Measurements from ENCODE around the gene SMIM23. TPM values are rescaled to one million over a fixed set of nuclear protein-coding genes. Genes with fewer than 3 reads are reported as not detected.

Gene SMIM23
- total RNA-seq, 1 experiment from 2014 or later: not detected

DNA sequence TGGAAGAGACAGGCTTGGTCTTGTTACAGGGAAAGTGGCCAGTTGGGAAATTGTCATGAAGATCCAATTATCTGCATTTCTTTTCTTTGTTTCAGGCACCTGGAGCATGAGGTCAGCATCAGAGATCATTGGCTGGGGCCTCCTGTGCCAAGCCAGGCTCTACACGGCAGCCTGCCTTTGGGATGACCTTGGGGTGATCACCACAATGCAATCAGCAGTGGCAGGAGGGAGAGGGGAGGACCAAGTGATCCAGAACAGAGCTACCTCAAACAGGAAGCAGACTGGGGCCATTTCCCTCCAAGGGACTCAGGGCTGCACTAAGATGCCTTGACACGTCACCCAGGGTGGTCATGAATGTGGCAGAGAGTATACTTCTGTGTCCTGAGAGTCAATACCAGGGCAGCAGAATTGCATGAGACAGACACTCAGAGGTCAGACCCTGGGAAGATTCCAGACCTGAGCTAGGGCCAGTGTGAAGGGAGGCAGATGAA is 8.9 kb downstream of the SMIM23 start:
- CTCF ChIA-PET: no interaction called here
- H3K27ac ChIP-seq (ENCODE audit: low read length): no peak overlapping the region
- ATAC-seq (no peak), DNase-seq (no peak)
- H3K4me1 ChIP-seq (ENCODE audit: insufficient read depth, low read length): no peaks in the 10 kb centered on the region
- no peaks in the 10 kb centered on the region for H3K9me3 ChIP-seq (ENCODE audit: low read length)
- H3F3A ChIP-seq (ENCODE audit: low read length, unreplicated experiment): no peaks in the 10 kb centered on the region
- no peaks in the 10 kb centered on the region for H3K79me2 ChIP-seq (ENCODE audit: low read length)
- H2AFZ ChIP-seq (ENCODE audit: low read length): no peak overlapping the region
- POLR2A ChIA-PET (ENCODE audit: unreplicated experiment): no interaction called here
- peaks cover 30% of the 10 kb centered on the region for H3K27me3 ChIP-seq (ENCODE audit: low read length)
- H3K36me3 ChIP-seq (ENCODE audit: low read depth, low read length): no peaks in the 10 kb centered on the region
- no peak overlapping the region for H3K4me2 ChIP-seq (ENCODE audit: low read length)
- no peaks in the 10 kb centered on the region for H3K9me2 ChIP-seq (replicated peaks; ENCODE audit: low read length)
- no peak for TF ChIP-seq EZH2 (IDR thresholded peaks at IDR 0.05; ENCODE audit: low read length, unreplicated experiment)
- TF ChIP-seq, protein P1, sequence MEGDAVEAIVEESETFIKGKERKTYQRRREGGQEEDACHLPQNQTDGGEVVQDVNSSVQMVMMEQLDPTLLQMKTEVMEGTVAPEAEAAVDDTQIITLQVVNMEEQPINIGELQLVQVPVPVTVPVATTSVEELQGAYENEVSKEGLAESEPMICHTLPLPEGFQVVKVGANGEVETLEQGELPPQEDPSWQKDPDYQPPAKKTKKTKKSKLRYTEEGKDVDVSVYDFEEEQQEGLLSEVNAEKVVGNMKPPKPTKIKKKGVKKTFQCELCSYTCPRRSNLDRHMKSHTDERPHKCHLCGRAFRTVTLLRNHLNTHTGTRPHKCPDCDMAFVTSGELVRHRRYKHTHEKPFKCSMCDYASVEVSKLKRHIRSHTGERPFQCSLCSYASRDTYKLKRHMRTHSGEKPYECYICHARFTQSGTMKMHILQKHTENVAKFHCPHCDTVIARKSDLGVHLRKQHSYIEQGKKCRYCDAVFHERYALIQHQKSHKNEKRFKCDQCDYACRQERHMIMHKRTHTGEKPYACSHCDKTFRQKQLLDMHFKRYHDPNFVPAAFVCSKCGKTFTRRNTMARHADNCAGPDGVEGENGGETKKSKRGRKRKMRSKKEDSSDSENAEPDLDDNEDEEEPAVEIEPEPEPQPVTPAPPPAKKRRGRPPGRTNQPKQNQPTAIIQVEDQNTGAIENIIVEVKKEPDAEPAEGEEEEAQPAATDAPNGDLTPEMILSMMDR (conservative IDR thresholded peaks at IDR 0.05; ENCODE audit: low read depth, low read length): no peak
- TF ChIP-seq EZH2phosphoT487 (IDR thresholded peaks at IDR 0.05; ENCODE audit: borderline replicate concordance, low read length): no peak
- H3K9ac ChIP-seq (ENCODE audit: low read length): no peak overlapping the region
- intact Hi-C loops (cut with micrococcal nuclease): no loop called here
- H3K4me3 ChIP-seq (ENCODE audit: low read length): no peak overlapping the region
- no TSS peak for BruUV-seq (replicated peaks)
- no peaks in the 10 kb centered on the region for H4K20me1 ChIP-seq (ENCODE audit: low read length)

- TF ChIP-seq, protein P1 (conservative IDR thresholded peaks at IDR 0.05; ENCODE audit: low read depth, low read length): no peak
- TF ChIP-seq EZH2phosphoT487 (IDR thresholded peaks at IDR 0.05; ENCODE audit: borderline replicate concordance, low read length): no peak
- TF ChIP-seq EZH2 (IDR thresholded peaks at IDR 0.05; ENCODE audit: low read length, unreplicated experiment): no peak
- ATAC-seq: no peak
- Histone ChIP-seq H3K4me1 (ENCODE audit: insufficient read depth, low read length) (no peaks in the 10 kb centered on the region), H3K36me3 (ENCODE audit: low read depth, low read length) (no peaks in the 10 kb centered on the region), H3K4me2 (ENCODE audit: low read length) (no peak overlapping the region), H3K79me2 (ENCODE audit: low read length) (no peaks in the 10 kb centered on the region), H3K27me3 (ENCODE audit: low read length) (peaks cover 27% of the 10 kb centered on the region), H3K9me3 (ENCODE audit: low read length) (no peaks in the 10 kb centered on the region), H3K4me3 (ENCODE audit: low read length) (no peak overlapping the region), H3F3A (ENCODE audit: low read length, unreplicated experiment) (no peaks in the 10 kb centered on the region), H4K20me1 (ENCODE audit: low read length) (no peaks in the 10 kb centered on the region), H2AFZ (ENCODE audit: low read length) (no peak overlapping the region), H3K9ac (ENCODE audit: low read length) (no peak overlapping the region), H3K9me2 (replicated peaks; ENCODE audit: low read length) (no peaks in the 10 kb centered on the region), H3K27ac (ENCODE audit: low read length) (no peak overlapping the region)
- CTCF ChIA-PET: no interaction called here
- DNase-seq: no peak
- intact Hi-C loops (cut with micrococcal nuclease): no loop called here
- no TSS peak for BruUV-seq (replicated peaks)
- POLR2A ChIA-PET (ENCODE audit: unreplicated experiment): no interaction called here
Measured at GRCh38 chr5:171795381-171795780, 9.8 kb downstream of the SMIM23 start.

GRCh38 chr5:171796436-171796835 is 10.8 kb downstream of the SMIM23 start:
- Histone ChIP-seq H3K9ac (ENCODE audit: low read length) (no peak overlapping the region), H3K79me2 (ENCODE audit: low read length) (no peaks in the 10 kb centered on the region), H3K4me1 (ENCODE audit: insufficient read depth, low read length) (no peaks in the 10 kb centered on the region), H3K9me3 (ENCODE audit: low read length) (no peaks in the 10 kb centered on the region), H3K27ac (ENCODE audit: low read length) (no peak overlapping the region), H3K9me2 (replicated peaks; ENCODE audit: low read length) (no peaks in the 10 kb centered on the region), H2AFZ (ENCODE audit: low read length) (no peak overlapping the region), H3F3A (ENCODE audit: low read length, unreplicated experiment) (no peaks in the 10 kb centered on the region), H3K4me2 (ENCODE audit: low read length) (no peak overlapping the region), H4K20me1 (ENCODE audit: low read length) (no peaks in the 10 kb centered on the region), H3K27me3 (ENCODE audit: low read length) (peaks cover 24% of the 10 kb centered on the region), H3K36me3 (ENCODE audit: low read depth, low read length) (no peaks in the 10 kb centered on the region), H3K4me3 (ENCODE audit: low read length) (no peak overlapping the region)
- CTCF ChIA-PET: no interaction called here
- POLR2A ChIA-PET (ENCODE audit: unreplicated experiment): no interaction called here
- DNase-seq (no peak), ATAC-seq (no peak)
- no peak for TF ChIP-seq EZH2phosphoT487 (IDR thresholded peaks at IDR 0.05; ENCODE audit: borderline replicate concordance, low read length)
- TF ChIP-seq EZH2 (IDR thresholded peaks at IDR 0.05; ENCODE audit: low read length, unreplicated experiment): no peak
- TF ChIP-seq, protein P1 (conservative IDR thresholded peaks at IDR 0.05; ENCODE audit: low read depth, low read length): no peak
- no TSS peak for BruUV-seq (replicated peaks)
- intact Hi-C loops (cut with micrococcal nuclease): no loop called here
